ENCODE data around the gene THSD7B.

GRCh38 chr2:137674991-137675390 is 909.6 kb downstream of the THSD7B start:
- no peak for TF ChIP-seq CTCF (conservative IDR thresholded peaks at IDR 0.05; ENCODE audit: low read depth in 2 of 2)
- TF ChIP-seq JUNB (IDR thresholded peaks at IDR 0.05; ENCODE audit: unreplicated experiment), result no peak
- no peak for TF ChIP-seq CREB1 (CRISPR knock-in tag; IDR thresholded peaks at IDR 0.05; ENCODE audit: low read depth)
- TF ChIP-seq EZH2 (IDR thresholded peaks at IDR 0.05; ENCODE audit: low read depth, unreplicated experiment), result no peak
- no peak for TF ChIP-seq REST (IDR thresholded peaks at IDR 0.05; ENCODE audit: unreplicated experiment)
- no peak for TF ChIP-seq POLR2AphosphoS5 (IDR thresholded peaks at IDR 0.05; ENCODE audit: low read depth)
